ENCODE results near the gene NELL1. TPM values are rescaled to one million over a fixed set of nuclear protein-coding genes. Genes with fewer than 3 reads are reported as not detected.

NELL1 gene
- total RNA-seq, 1 experiment from 2014 or later, result 2.6 TPM

DNA sequence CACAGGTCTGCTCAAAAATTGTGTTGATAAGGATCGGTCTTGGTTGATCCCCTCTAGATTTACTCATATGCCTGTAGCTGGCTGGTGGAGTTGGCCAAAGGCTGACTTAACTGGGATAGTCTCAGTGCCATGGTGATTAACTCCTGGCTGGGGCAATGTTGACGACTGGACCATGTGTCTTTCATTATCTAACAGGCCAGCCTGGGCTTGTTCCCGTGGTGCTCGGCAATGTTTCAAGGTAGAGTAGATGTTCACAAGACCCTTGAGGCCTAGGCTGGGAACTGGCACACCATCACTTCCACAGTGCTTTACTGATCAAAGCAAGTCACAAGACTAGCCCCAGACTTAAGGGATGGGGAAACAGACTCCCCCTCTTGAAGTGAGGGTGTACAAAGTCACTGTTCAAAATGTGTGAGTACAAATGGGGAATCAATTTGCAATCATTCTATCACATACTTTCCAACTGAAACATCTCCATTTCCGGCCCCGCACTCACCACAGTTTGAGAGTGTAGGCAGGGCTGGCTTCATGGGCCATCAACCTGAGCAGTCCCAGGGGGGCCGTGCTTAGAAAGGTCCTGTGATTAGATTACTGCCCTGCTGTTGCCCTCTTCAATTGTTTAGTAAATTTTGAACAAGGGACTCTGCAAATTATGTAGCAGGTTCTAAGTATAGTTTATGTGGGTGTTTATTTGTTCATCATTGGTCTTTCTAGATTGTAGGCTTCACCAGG lies 240.8 kb downstream of the NELL1 start:
- H3K27me3 ChIP-seq (ENCODE audit: control insufficient read depth, insufficient read depth, low read length), result no peaks in the 10 kb centered on the region
- H3K36me3 ChIP-seq (replicated peaks; ENCODE audit: control insufficient read depth, insufficient read depth, low read length), result no peaks in the 10 kb centered on the region
- DNase-seq, result no peak

DNA sequence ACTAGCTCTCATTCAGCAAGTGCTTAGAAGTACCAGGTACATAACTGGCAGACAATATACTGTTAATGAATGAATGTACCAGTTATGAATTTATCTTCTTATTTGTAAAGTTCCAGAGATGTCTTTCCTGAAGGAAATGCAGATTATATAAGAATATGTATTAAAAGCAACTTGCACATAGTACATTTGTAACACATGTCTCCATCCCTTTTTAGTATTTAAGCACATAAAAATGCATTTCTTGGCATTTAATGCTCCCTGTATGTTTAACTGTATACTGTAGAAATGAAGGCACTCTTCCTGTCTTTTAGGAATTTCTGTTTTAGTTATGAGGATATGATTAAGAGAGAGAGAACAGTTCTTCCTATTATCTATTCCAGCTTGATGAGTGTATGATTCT lies 241.3 kb downstream of the NELL1 start:
- DNase-seq, result no peak
- Histone ChIP-seq H3K4me3 (ENCODE audit: insufficient read depth, low read depth, low read length) (no peak overlapping the region), H3K27me3 (ENCODE audit: control insufficient read depth, insufficient read depth, low read length) (no peaks in the 10 kb centered on the region), H3K36me3 (replicated peaks; ENCODE audit: control insufficient read depth, insufficient read depth, low read length) (no peaks in the 10 kb centered on the region)

More for the DNA sequence above, 240.8 kb downstream of the NELL1 start:
- H3K4me3 ChIP-seq (ENCODE audit: insufficient read depth, low read depth, low read length), result no peak overlapping the region

DNA sequence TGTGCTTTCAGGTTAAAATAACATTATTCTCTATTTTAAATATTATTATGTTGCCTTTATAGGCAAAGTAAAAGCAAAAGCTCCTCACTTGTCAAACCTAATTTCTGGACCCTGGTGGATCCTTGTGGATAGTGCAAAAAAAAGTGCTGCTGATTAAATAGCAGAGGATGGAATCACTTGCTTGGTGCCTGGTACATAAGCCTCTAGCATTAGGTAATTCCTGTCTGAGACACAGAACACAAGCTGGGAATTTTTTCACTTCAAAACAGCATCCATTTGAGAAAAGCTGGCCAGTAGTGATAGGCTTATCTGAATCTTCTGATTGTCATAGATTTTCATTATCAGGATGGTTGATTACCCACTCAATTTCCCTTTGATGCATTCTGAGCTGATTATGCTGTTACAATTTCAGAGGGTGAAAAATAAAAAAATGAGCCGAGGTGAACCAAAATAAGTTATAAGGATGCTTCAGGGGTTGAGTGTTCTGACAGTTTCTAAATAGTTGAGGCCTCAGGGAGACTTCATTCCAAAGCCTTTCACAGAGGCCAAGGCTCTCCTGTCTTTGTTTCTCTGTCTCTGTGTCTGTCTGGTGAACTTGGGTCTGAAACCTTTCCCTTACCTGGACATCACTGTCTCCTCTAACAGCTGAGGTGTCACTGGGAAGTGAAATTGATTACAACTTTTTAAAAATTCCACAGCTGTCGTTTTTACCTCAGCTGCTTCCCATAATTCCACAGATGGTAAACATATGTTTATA lies 242.9 kb downstream of the NELL1 start:
- H3K27me3 ChIP-seq (ENCODE audit: control insufficient read depth, insufficient read depth, low read length), result no peaks in the 10 kb centered on the region
- no peak overlapping the region for H3K4me3 ChIP-seq (ENCODE audit: insufficient read depth, low read depth, low read length)
- DNase-seq, result no peak
- H3K36me3 ChIP-seq (replicated peaks; ENCODE audit: control insufficient read depth, insufficient read depth, low read length), result no peaks in the 10 kb centered on the region

DNA sequence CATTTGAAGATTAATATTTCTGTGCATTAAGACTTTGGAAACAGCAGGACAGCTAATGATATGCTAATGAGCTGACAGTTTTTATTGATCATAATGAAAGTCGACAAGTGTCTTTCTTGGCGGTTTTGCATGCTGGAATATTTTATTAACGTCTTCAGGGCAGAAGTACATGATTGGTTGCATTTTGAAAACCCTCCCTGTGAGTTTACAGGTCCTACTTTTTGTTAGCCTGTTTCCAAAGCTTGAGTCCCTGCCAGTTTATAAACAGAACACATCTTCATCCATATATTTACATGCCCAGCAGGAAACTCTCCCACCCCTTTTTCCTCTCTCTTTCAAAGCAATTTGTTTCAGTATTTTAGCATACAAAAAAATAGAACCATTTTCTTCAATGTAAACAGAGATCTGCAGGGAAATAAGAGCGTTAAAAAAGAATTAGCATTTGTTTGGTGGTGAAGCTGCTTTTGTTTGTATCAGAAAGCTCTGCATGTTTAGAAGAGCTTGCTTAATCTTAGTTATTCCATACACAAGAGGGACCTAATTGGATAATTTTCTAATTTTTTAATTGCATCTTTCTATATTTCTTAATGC lies 243.6 kb downstream of the NELL1 start:
- no peak for DNase-seq
- no peak overlapping the region for H3K4me3 ChIP-seq (ENCODE audit: insufficient read depth, low read depth, low read length)

GRCh38 chr11:20917306-20917705 lies 247.9 kb downstream of the NELL1 start:
- DNase-seq, result no peak
- H3K4me3 ChIP-seq (ENCODE audit: insufficient read depth, low read depth, low read length), result no peak overlapping the region
- H3K27me3 ChIP-seq (ENCODE audit: control insufficient read depth, insufficient read depth, low read length), result no peaks in the 10 kb centered on the region
- H3K36me3 ChIP-seq (replicated peaks; ENCODE audit: control insufficient read depth, insufficient read depth, low read length), result no peaks in the 10 kb centered on the region

More for the DNA sequence above, 243.6 kb downstream of the NELL1 start:
- H3K27me3 ChIP-seq (ENCODE audit: control insufficient read depth, insufficient read depth, low read length), result no peaks in the 10 kb centered on the region
- H3K36me3 ChIP-seq (replicated peaks; ENCODE audit: control insufficient read depth, insufficient read depth, low read length), result no peaks in the 10 kb centered on the region

- DNase-seq, result no peak
- Histone ChIP-seq H3K36me3 (replicated peaks; ENCODE audit: control insufficient read depth, insufficient read depth, low read length) (no peaks in the 10 kb centered on the region), H3K27me3 (ENCODE audit: control insufficient read depth, insufficient read depth, low read length) (no peaks in the 10 kb centered on the region), H3K4me3 (ENCODE audit: insufficient read depth, low read depth, low read length) (no peak overlapping the region)
These were observed 257.6 kb downstream of the NELL1 start for GRCh38 chr11:20926799-20927540.

- H3K4me3 ChIP-seq (ENCODE audit: insufficient read depth, low read depth, low read length), result no peak overlapping the region
- H3K36me3 ChIP-seq (replicated peaks; ENCODE audit: control insufficient read depth, insufficient read depth, low read length), result no peaks in the 10 kb centered on the region
- H3K27me3 ChIP-seq (ENCODE audit: control insufficient read depth, insufficient read depth, low read length), result no peaks in the 10 kb centered on the region
- DNase-seq, result no peak
These were observed 261.6 kb downstream of the NELL1 start for GRCh38 chr11:20931029-20931428.

GRCh38 chr11:20933086-20933485 lies 263.7 kb downstream of the NELL1 start:
- no peak for DNase-seq

GRCh38 chr11:20933958-20934357 lies 264.6 kb downstream of the NELL1 start:
- no peaks in the 10 kb centered on the region for H3K27me3 ChIP-seq (ENCODE audit: control insufficient read depth, insufficient read depth, low read length)
- no peak overlapping the region for H3K4me3 ChIP-seq (ENCODE audit: insufficient read depth, low read depth, low read length)
- H3K36me3 ChIP-seq (replicated peaks; ENCODE audit: control insufficient read depth, insufficient read depth, low read length), result no peaks in the 10 kb centered on the region
- no peak for DNase-seq

More at GRCh38 chr11:20933086-20933485, 263.7 kb downstream of the NELL1 start:
- H3K4me3 ChIP-seq (ENCODE audit: insufficient read depth, low read depth, low read length), result no peak overlapping the region
- H3K36me3 ChIP-seq (replicated peaks; ENCODE audit: control insufficient read depth, insufficient read depth, low read length), result no peaks in the 10 kb centered on the region
- no peaks in the 10 kb centered on the region for H3K27me3 ChIP-seq (ENCODE audit: control insufficient read depth, insufficient read depth, low read length)

- Histone ChIP-seq H3K27me3 (ENCODE audit: control insufficient read depth, insufficient read depth, low read length) (no peaks in the 10 kb centered on the region), H3K4me3 (ENCODE audit: insufficient read depth, low read depth, low read length) (no peak overlapping the region), H3K36me3 (replicated peaks; ENCODE audit: control insufficient read depth, insufficient read depth, low read length) (no peaks in the 10 kb centered on the region)
- no peak for DNase-seq
These were observed 265.1 kb downstream of the NELL1 start for GRCh38 chr11:20934516-20934915.

GRCh38 chr11:20937826-20938225 lies 268.4 kb downstream of the NELL1 start:
- Histone ChIP-seq H3K4me3 (ENCODE audit: insufficient read depth, low read depth, low read length) (no peak overlapping the region), H3K27me3 (ENCODE audit: control insufficient read depth, insufficient read depth, low read length) (no peaks in the 10 kb centered on the region), H3K36me3 (replicated peaks; ENCODE audit: control insufficient read depth, insufficient read depth, low read length) (no peaks in the 10 kb centered on the region)
- no peak for DNase-seq

- H3K36me3 ChIP-seq (replicated peaks; ENCODE audit: control insufficient read depth, insufficient read depth, low read length), result no peaks in the 10 kb centered on the region
- H3K27me3 ChIP-seq (ENCODE audit: control insufficient read depth, insufficient read depth, low read length), result no peaks in the 10 kb centered on the region
- DNase-seq, result no peak
- H3K4me3 ChIP-seq (ENCODE audit: insufficient read depth, low read depth, low read length), result no peak overlapping the region
These were observed 280.2 kb downstream of the NELL1 start for GRCh38 chr11:20949585-20949984.

DNA sequence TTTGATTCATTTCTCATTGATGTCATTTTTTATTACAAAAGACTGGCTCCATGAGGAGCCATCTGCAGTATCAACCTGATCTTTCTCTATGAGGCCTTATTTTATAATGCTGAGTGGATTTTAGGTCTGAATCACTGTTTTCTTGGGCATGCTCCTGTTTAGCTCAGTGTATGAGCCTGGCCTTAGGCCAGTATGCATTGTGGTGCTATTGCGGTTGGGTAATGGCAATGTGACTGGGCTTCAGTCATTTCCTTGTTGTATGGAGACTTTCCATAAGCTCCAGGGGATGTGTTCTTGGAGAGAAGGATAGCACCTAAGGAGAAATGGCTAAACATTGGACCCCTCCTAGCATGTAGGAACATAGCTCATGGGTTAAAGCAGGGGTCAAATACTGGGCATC lies 293.2 kb downstream of the NELL1 start:
- Histone ChIP-seq H3K4me3 (ENCODE audit: insufficient read depth, low read depth, low read length) (no peak overlapping the region), H3K36me3 (replicated peaks; ENCODE audit: control insufficient read depth, insufficient read depth, low read length) (no peaks in the 10 kb centered on the region), H3K27me3 (ENCODE audit: control insufficient read depth, insufficient read depth, low read length) (no peaks in the 10 kb centered on the region)
- DNase-seq, result no peak

GRCh38 chr11:20963596-20963995 lies 294.2 kb downstream of the NELL1 start:
- DNase-seq, result no peak
- Histone ChIP-seq H3K36me3 (replicated peaks; ENCODE audit: control insufficient read depth, insufficient read depth, low read length) (no peaks in the 10 kb centered on the region), H3K27me3 (ENCODE audit: control insufficient read depth, insufficient read depth, low read length) (no peaks in the 10 kb centered on the region), H3K4me3 (ENCODE audit: insufficient read depth, low read depth, low read length) (no peak overlapping the region)

All from H7 (cell line).